Activated naive CD8-positive, alpha-beta T cell (primary cell): ENCODE measurements around the gene QRSL1.
"Not testable (repeated sequence)": the region's sequence is repeated elsewhere in the genome, so short reads cannot be mapped to it uniquely, and the experiment has no call there.

ENCODE experiments used
- H3K27ac Mint-ChIP-seq: one replicate; pipeline ENCODE4 v1.8.0; 2021; ENCODE audit warnings: mixed read lengths
- H3K27me3 Mint-ChIP-seq: one replicate; pipeline ENCODE4 v1.8.0; 2021; ENCODE audit warnings: mixed read lengths
- H3K36me3 Mint-ChIP-seq: one replicate; pipeline ENCODE4 v1.8.0; 2021; ENCODE audit warnings: mixed read lengths
- H3K4me1 Mint-ChIP-seq: one replicate; pipeline ENCODE4 v1.8.0; 2021; ENCODE audit warnings: low read depth, mixed read lengths
- H3K4me3 Mint-ChIP-seq: one replicate; pipeline ENCODE4 v1.8.0; 2021; ENCODE audit warnings: mild to moderate bottlenecking, mixed read lengths
- H3K9me3 Mint-ChIP-seq: one replicate; pipeline ENCODE4 v1.8.0; 2021; ENCODE audit warnings: low read depth, mixed read lengths

Gene QRSL1

GRCh38 chr6:106629103-106629858 is at the start of gene QRSL1, which contains the start of gene RTN4IP1:
TSS of gene QRSL1 (plus strand) at chr6:106629578. CDS start at chr6:106629682, 104 bp downstream.
TSS of gene RTN4IP1 (minus strand) at chr6:106629498. CDS start at chr6:106629021, 477 bp downstream.
- H3K4me3 Mint-ChIP-seq = peak within 1 kb of the TSS; percentile 99

GRCh38 chr6:106581468-106581867 is 47.9 kb upstream of the QRSL1 start:
- Mint-ChIP-seq H3K27ac (no peak overlapping the region), H3K36me3 (peaks cover 6% of the 10 kb centered on the region), H3K9me3 (no peaks in the 10 kb centered on the region), H3K4me1 (no peaks in the 10 kb centered on the region), H3K27me3 (no peaks in the 10 kb centered on the region), H3K4me3 (no peak overlapping the region)

More at GRCh38 chr6:106629103-106629858, at the start of gene QRSL1, which contains the start of gene RTN4IP1:
- Mint-ChIP-seq H3K27ac (peak within 1 kb of the TSS; percentile 100), H3K4me1 (peaks cover 29% of the 10 kb centered on the region), H3K27me3 (no peaks in the 10 kb centered on the region), H3K9me3 (no peaks in the 10 kb centered on the region), H3K36me3 (peaks cover 7% of the 10 kb centered on the region)

- Mint-ChIP-seq H3K4me1 (no peaks in the 10 kb centered on the region), H3K9me3 (no peaks in the 10 kb centered on the region), H3K36me3 (peaks cover 17% of the 10 kb centered on the region), H3K27me3 (no peaks in the 10 kb centered on the region), H3K4me3 (no peak overlapping the region), H3K27ac (no peak overlapping the region)
Measured at GRCh38 chr6:106586815-106587415, 42.5 kb upstream of the QRSL1 start.

GRCh38 chr6:106588937-106589336 is 40.4 kb upstream of the QRSL1 start:
- not testable (repeated sequence) for H3K9me3 Mint-ChIP-seq

GRCh38 chr6:106591111-106591825 is 38.1 kb upstream of the QRSL1 start:
- Mint-ChIP-seq H3K4me3 (no peak overlapping the region), H3K9me3 (no peaks in the 10 kb centered on the region), H3K4me1 (no peaks in the 10 kb centered on the region), H3K36me3 (peaks cover 16% of the 10 kb centered on the region), H3K27me3 (no peaks in the 10 kb centered on the region), H3K27ac (no peak overlapping the region)

More at GRCh38 chr6:106588937-106589336, 40.4 kb upstream of the QRSL1 start:
- not testable (repeated sequence) for H3K4me1 Mint-ChIP-seq, H3K27me3 Mint-ChIP-seq, H3K27ac Mint-ChIP-seq, H3K4me3 Mint-ChIP-seq
- peaks cover 18% of the 10 kb centered on the region for H3K36me3 Mint-ChIP-seq

GRCh38 chr6:106599440-106599839 is 29.9 kb upstream of the QRSL1 start:
- no peak overlapping the region for H3K4me3 Mint-ChIP-seq
- H3K4me1 Mint-ChIP-seq = no peaks in the 10 kb centered on the region
- H3K36me3 Mint-ChIP-seq = peaks cover 19% of the 10 kb centered on the region
- H3K9me3 Mint-ChIP-seq = no peaks in the 10 kb centered on the region
- H3K27me3 Mint-ChIP-seq = no peaks in the 10 kb centered on the region
- H3K27ac Mint-ChIP-seq = no peak overlapping the region

GRCh38 chr6:106600329-106600728 is 29.0 kb upstream of the QRSL1 start:
- Mint-ChIP-seq H3K27me3 (no peaks in the 10 kb centered on the region), H3K4me1 (no peaks in the 10 kb centered on the region), H3K36me3 (peaks cover 24% of the 10 kb centered on the region), H3K27ac (no peak overlapping the region), H3K4me3 (no peak overlapping the region), H3K9me3 (no peaks in the 10 kb centered on the region)

GRCh38 chr6:106608080-106608668 is 21.2 kb upstream of the QRSL1 start:
- Mint-ChIP-seq H3K9me3 (no peaks in the 10 kb centered on the region), H3K4me3 (no peak overlapping the region), H3K27ac (no peak overlapping the region), H3K4me1 (peaks cover 9% of the 10 kb centered on the region), H3K36me3 (peaks cover 25% of the 10 kb centered on the region), H3K27me3 (no peaks in the 10 kb centered on the region)

- Mint-ChIP-seq H3K27me3 (no peaks in the 10 kb centered on the region), H3K4me3 (no peak overlapping the region), H3K4me1 (peaks cover 10% of the 10 kb centered on the region), H3K9me3 (no peaks in the 10 kb centered on the region), H3K27ac (no peak overlapping the region), H3K36me3 (peaks cover 18% of the 10 kb centered on the region)
Measured at GRCh38 chr6:106609699-106610098, 19.7 kb upstream of the QRSL1 start.

GRCh38 chr6:106611030-106611429 is 18.3 kb upstream of the QRSL1 start:
- peaks cover 10% of the 10 kb centered on the region for H3K4me1 Mint-ChIP-seq
- H3K4me3 Mint-ChIP-seq = no peak overlapping the region
- no peaks in the 10 kb centered on the region for H3K9me3 Mint-ChIP-seq
- no peaks in the 10 kb centered on the region for H3K27me3 Mint-ChIP-seq
- H3K27ac Mint-ChIP-seq = no peak overlapping the region
- H3K36me3 Mint-ChIP-seq = peaks cover 15% of the 10 kb centered on the region

- Mint-ChIP-seq H3K27ac (peak overlapping the region; percentile 25), H3K27me3 (no peaks in the 10 kb centered on the region), H3K4me1 (peaks cover 10% of the 10 kb centered on the region), H3K4me3 (no peak overlapping the region), H3K36me3 (peaks cover 13% of the 10 kb centered on the region), H3K9me3 (no peaks in the 10 kb centered on the region)
Measured at GRCh38 chr6:106612671-106613416, 16.5 kb upstream of the QRSL1 start.

GRCh38 chr6:106613590-106613989 is 15.8 kb upstream of the QRSL1 start:
- H3K36me3 Mint-ChIP-seq = peaks cover 9% of the 10 kb centered on the region
- H3K27me3 Mint-ChIP-seq = no peaks in the 10 kb centered on the region
- no peaks in the 10 kb centered on the region for H3K9me3 Mint-ChIP-seq
- no peak overlapping the region for H3K27ac Mint-ChIP-seq
- peaks cover 8% of the 10 kb centered on the region for H3K4me1 Mint-ChIP-seq
- H3K4me3 Mint-ChIP-seq = no peak overlapping the region

GRCh38 chr6:106614166-106614565 is 15.2 kb upstream of the QRSL1 start:
- peaks cover 8% of the 10 kb centered on the region for H3K4me1 Mint-ChIP-seq
- H3K9me3 Mint-ChIP-seq = no peaks in the 10 kb centered on the region
- no peaks in the 10 kb centered on the region for H3K27me3 Mint-ChIP-seq
- H3K36me3 Mint-ChIP-seq = peaks cover 13% of the 10 kb centered on the region
- no peak overlapping the region for H3K4me3 Mint-ChIP-seq
- H3K27ac Mint-ChIP-seq = no peak overlapping the region

- no peak overlapping the region for H3K4me3 Mint-ChIP-seq
- H3K36me3 Mint-ChIP-seq = peaks cover 12% of the 10 kb centered on the region
- no peak overlapping the region for H3K27ac Mint-ChIP-seq
- H3K4me1 Mint-ChIP-seq = peaks cover 8% of the 10 kb centered on the region
- H3K27me3 Mint-ChIP-seq = no peaks in the 10 kb centered on the region
- no peaks in the 10 kb centered on the region for H3K9me3 Mint-ChIP-seq
Measured at GRCh38 chr6:106614592-106615257, 14.7 kb upstream of the QRSL1 start.
